ENCODE data around the gene PLXNA1. TPM values are rescaled to one million over a fixed set of nuclear protein-coding genes. Genes with fewer than 3 reads are reported as not detected.

PLXNA1 gene
- polyA plus RNA-seq, 1 of the 3 experiments (the other 2 are of a cell fraction): 48.1 TPM

GRCh38 chr3:126959136-126959920 lies 23.6 kb upstream of the PLXNA1 start:
- WGBS (ENCODE audit: low lambda C conversion rate): 86% methylated on average over 8 of the region's 10 CpGs
- CTCF ChIA-PET: interaction anchor here (0.7 to 6.4 kb wide), 9 partner anchors 8 to 496 kb away, joined by 3 to 54 read pairs (median 5); no protein-coding TSS in a partner anchor
- peak overlapping the region in 1 of 2 experiments; percentile 71; a peak in 2 of 4 replicates for H3K27ac ChIP-seq (ENCODE audit: low read depth in 2 of 2, low read length in 1 of 2)

DNA sequence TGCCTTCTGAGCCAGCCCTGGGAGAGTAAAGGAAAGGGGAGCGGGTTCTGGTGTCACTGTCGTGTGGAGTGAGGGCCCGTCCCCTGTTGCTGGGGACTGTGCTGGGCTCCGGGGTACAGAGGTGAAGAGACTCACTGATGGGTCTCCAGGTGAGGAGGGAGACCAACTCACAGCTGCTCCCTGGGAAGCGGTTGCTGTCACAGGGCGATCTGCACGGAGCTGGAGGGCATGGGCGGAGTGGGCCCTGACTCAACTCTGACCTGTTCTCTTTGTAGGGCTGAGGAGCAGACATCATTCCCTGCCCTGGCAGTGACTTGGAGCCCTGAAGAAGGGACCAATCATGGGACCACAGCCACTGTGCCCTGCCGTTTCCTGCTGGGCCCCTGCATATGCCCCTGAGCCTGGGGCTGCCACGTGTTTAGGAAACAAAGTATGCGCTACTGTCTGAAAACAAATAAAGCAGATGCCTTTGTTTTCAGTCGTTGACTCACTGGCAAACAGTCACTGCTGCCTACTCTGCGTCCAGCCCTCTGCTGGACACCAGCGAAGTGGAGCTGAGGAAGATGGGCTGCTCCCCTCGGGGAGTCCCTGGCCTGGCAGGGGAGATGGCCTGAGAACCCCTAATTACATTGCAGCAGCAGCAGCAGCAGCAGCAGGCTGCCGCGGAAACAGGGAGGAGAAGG lies 22.9 kb upstream of the PLXNA1 start:
- H3K4me3 ChIP-seq (ENCODE audit: low read depth in 2 of 2, low read length in 1 of 2): no peak overlapping the region
- H3K9me2 ChIP-seq: no peaks in the 10 kb centered on the region
- H2AFZ ChIP-seq (ENCODE audit: low read depth): no peak overlapping the region
- H4K20me1 ChIP-seq (ENCODE audit: insufficient read depth): no peaks in the 10 kb centered on the region
- H3F3A ChIP-seq (replicated peaks; ENCODE audit: insufficient read depth): no peaks in the 10 kb centered on the region
- no peak overlapping the region for H3K9ac ChIP-seq
- no peaks in the 10 kb centered on the region for H3K27me3 ChIP-seq (ENCODE audit: insufficient read depth)
- no peaks in the 10 kb centered on the region for H3K9me3 ChIP-seq
- no peaks in the 10 kb centered on the region for H3K79me2 ChIP-seq (ENCODE audit: insufficient read depth)
- 54% methylated on average over 17 of the region's 17 CpGs for WGBS (ENCODE audit: low lambda C conversion rate)
- 0 out of 2 replicates have a peak overlapping the region, but pooled peaks have one; percentile 2 for H3K4me2 ChIP-seq
- H3K36me3 ChIP-seq (replicated peaks in 1 of 2; ENCODE audit: control insufficient read depth in 1 of 2, insufficient read depth in 2 of 2, low read length in 1 of 2): no peaks in the 10 kb centered on the region
- peak overlapping the region in 1 of 2 experiments; percentile 71; a peak in 2 of 4 replicates for H3K27ac ChIP-seq (ENCODE audit: low read depth in 2 of 2, low read length in 1 of 2)
- peaks cover 0 to 47% of the 10 kb centered on the region in 2 experiments; a peak in 1 of 4 replicates for H3K4me1 ChIP-seq (ENCODE audit: control insufficient read depth in 1 of 2, insufficient read depth in 2 of 2, low read depth in 1 of 2, low read length in 1 of 2)
- CTCF ChIA-PET: interaction anchor here (0.6 to 6.4 kb wide), 18 partner anchors 9 to 496 kb away, joined by 3 to 54 read pairs (median 4); partner anchors contain the start of gene PLXNA1
- DNase-seq: peak; percentile 84
- POLR2A ChIA-PET: interaction anchor here (0.8 to 1.4 kb wide), 3 partner anchors 14 to 277 kb away, joined by 3 read pairs; no protein-coding TSS in a partner anchor
- TF ChIP-seq USF1 (IDR thresholded peaks at IDR 0.05; ENCODE audit: borderline replicate concordance, low read depth) (no peak), MEF2A (IDR thresholded peaks at IDR 0.05; ENCODE audit: borderline replicate concordance, low read depth) (no peak), TAF1 (IDR thresholded peaks at IDR 0.05; ENCODE audit: borderline replicate concordance, low read depth, low read length) (no peak), TEAD4 (IDR thresholded peaks at IDR 0.05; ENCODE audit: borderline replicate concordance, insufficient read depth) (no peak), SIN3A (IDR thresholded peaks at IDR 0.05; ENCODE audit: borderline replicate concordance, low read depth, low read length) (no peak), SMC3 (IDR thresholded peaks at IDR 0.05; ENCODE audit: low read depth, low read length) (peak; percentile 37), FOSL2 (IDR thresholded peaks at IDR 0.05; ENCODE audit: borderline replicate concordance, low read depth) (no peak), FOXM1 (IDR thresholded peaks at IDR 0.05; ENCODE audit: low read depth) (no peak), RCOR1 (IDR thresholded peaks at IDR 0.05; ENCODE audit: low read length) (0 out of 2 replicates have a peak, but pooled peaks have one; percentile 19), MXI1 (IDR thresholded peaks at IDR 0.05; ENCODE audit: low read depth, low read length) (peak; percentile 78; the same call in 1 of the 2 replicates), IRF3 (IDR thresholded peaks at IDR 0.05; ENCODE audit: low read depth, low read length) (no peak)
- TF ChIP-seq, protein P1, sequence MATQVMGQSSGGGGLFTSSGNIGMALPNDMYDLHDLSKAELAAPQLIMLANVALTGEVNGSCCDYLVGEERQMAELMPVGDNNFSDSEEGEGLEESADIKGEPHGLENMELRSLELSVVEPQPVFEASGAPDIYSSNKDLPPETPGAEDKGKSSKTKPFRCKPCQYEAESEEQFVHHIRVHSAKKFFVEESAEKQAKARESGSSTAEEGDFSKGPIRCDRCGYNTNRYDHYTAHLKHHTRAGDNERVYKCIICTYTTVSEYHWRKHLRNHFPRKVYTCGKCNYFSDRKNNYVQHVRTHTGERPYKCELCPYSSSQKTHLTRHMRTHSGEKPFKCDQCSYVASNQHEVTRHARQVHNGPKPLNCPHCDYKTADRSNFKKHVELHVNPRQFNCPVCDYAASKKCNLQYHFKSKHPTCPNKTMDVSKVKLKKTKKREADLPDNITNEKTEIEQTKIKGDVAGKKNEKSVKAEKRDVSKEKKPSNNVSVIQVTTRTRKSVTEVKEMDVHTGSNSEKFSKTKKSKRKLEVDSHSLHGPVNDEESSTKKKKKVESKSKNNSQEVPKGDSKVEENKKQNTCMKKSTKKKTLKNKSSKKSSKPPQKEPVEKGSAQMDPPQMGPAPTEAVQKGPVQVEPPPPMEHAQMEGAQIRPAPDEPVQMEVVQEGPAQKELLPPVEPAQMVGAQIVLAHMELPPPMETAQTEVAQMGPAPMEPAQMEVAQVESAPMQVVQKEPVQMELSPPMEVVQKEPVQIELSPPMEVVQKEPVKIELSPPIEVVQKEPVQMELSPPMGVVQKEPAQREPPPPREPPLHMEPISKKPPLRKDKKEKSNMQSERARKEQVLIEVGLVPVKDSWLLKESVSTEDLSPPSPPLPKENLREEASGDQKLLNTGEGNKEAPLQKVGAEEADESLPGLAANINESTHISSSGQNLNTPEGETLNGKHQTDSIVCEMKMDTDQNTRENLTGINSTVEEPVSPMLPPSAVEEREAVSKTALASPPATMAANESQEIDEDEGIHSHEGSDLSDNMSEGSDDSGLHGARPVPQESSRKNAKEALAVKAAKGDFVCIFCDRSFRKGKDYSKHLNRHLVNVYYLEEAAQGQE (IDR thresholded peaks at IDR 0.05; ENCODE audit: low read depth, low read length): no peak
- TF ChIP-seq, protein P2, sequence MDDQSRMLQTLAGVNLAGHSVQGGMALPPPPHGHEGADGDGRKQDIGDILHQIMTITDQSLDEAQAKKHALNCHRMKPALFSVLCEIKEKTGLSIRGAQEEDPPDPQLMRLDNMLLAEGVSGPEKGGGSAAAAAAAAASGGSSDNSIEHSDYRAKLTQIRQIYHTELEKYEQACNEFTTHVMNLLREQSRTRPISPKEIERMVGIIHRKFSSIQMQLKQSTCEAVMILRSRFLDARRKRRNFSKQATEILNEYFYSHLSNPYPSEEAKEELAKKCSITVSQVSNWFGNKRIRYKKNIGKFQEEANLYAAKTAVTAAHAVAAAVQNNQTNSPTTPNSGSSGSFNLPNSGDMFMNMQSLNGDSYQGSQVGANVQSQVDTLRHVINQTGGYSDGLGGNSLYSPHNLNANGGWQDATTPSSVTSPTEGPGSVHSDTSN (IDR thresholded peaks at IDR 0.05): no peak

More at GRCh38 chr3:126959136-126959920, 23.6 kb upstream of the PLXNA1 start:
- Histone ChIP-seq H3K9me2 (no peaks in the 10 kb centered on the region), H3K4me1 (ENCODE audit: control insufficient read depth in 1 of 2, insufficient read depth in 2 of 2, low read depth in 1 of 2, low read length in 1 of 2) (peaks cover 0 to 47% of the 10 kb centered on the region in 2 experiments; a peak in 1 of 4 replicates), H3K9ac (no peak overlapping the region), H3K36me3 (replicated peaks in 1 of 2; ENCODE audit: control insufficient read depth in 1 of 2, insufficient read depth in 2 of 2, low read length in 1 of 2) (no peaks in the 10 kb centered on the region), H3K4me2 (no peak overlapping the region), H3K27me3 (ENCODE audit: insufficient read depth) (no peaks in the 10 kb centered on the region), H3F3A (replicated peaks; ENCODE audit: insufficient read depth) (no peaks in the 10 kb centered on the region), H3K9me3 (no peaks in the 10 kb centered on the region), H3K79me2 (ENCODE audit: insufficient read depth) (no peaks in the 10 kb centered on the region), H3K4me3 (ENCODE audit: low read depth in 2 of 2, low read length in 1 of 2) (no peak overlapping the region), H2AFZ (ENCODE audit: low read depth) (no peak overlapping the region), H4K20me1 (ENCODE audit: insufficient read depth) (no peaks in the 10 kb centered on the region)
- POLR2A ChIA-PET: no interaction called here
- no peak for DNase-seq
- no peak for TF ChIP-seq IRF3 (IDR thresholded peaks at IDR 0.05; ENCODE audit: low read depth, low read length)

Measured in SK-N-SH (cell line).